CD4-positive, alpha-beta T cell treated with Interleukin-21 for 1 hour (primary cell): ENCODE data around the gene KMT5C.

ENCODE experiments used
- DNase-seq: peaks from one replicate; pipeline ENCODE4 v3.0.0-alpha.2; 2020

The KMT5C gene

GRCh38 chr19:55339105-55339888, at the start of gene KMT5C:
TSS of gene KMT5C (plus strand) at chr19:55339876. CDS start at chr19:55341937, 2,061 bp downstream.
- DNase-seq = peak; percentile 100

- no peak for DNase-seq
Measured at GRCh38 chr19:55297267-55297666, 42.4 kb upstream of the KMT5C start.

GRCh38 chr19:55299991-55300390, 39.7 kb upstream of the KMT5C start:
- no peak for DNase-seq

- DNase-seq = no peak
Measured at GRCh38 chr19:55300886-55301458, 38.7 kb upstream of the KMT5C start.

GRCh38 chr19:55301459-55302317, 38.0 kb upstream of the KMT5C start:
- peak; percentile 92 for DNase-seq

GRCh38 chr19:55302318-55302703, 37.4 kb upstream of the KMT5C start:
- DNase-seq = no peak

- no peak for DNase-seq
Measured at GRCh38 chr19:55303477-55303876, 36.2 kb upstream of the KMT5C start.

GRCh38 chr19:55304279-55304978, 35.2 kb upstream of the KMT5C start:
- DNase-seq = peak; percentile 32

- no peak for DNase-seq
Measured at GRCh38 chr19:55304980-55305379, 34.7 kb upstream of the KMT5C start.

GRCh38 chr19:55305491-55305890, 34.2 kb upstream of the KMT5C start:
- DNase-seq = peak; percentile 65

- DNase-seq = no peak
Measured at GRCh38 chr19:55305983-55306562, 33.6 kb upstream of the KMT5C start.

- DNase-seq = no peak
Measured at GRCh38 chr19:55306712-55307111, 33.0 kb upstream of the KMT5C start.

- no peak for DNase-seq
Measured at GRCh38 chr19:55308281-55308680, 31.4 kb upstream of the KMT5C start.

- DNase-seq = no peak
Measured at GRCh38 chr19:55309448-55309847, 30.2 kb upstream of the KMT5C start.

GRCh38 chr19:55310498-55310897, 29.2 kb upstream of the KMT5C start:
- no peak for DNase-seq

- DNase-seq = no peak
Measured at GRCh38 chr19:55311397-55311796, 28.3 kb upstream of the KMT5C start.

GRCh38 chr19:55311797-55312196, 27.9 kb upstream of the KMT5C start:
- DNase-seq = no peak

- DNase-seq = no peak
Measured at GRCh38 chr19:55312621-55313512, 26.8 kb upstream of the KMT5C start.

- DNase-seq = no peak
Measured at GRCh38 chr19:55314396-55314795, 25.3 kb upstream of the KMT5C start.

- DNase-seq = no peak
Measured at GRCh38 chr19:55315956-55316525, 23.6 kb upstream of the KMT5C start.

- DNase-seq = no peak
Measured at GRCh38 chr19:55316646-55317045, 23.0 kb upstream of the KMT5C start.
